Activated CD4-positive, alpha-beta T cell treated with anti-CD3 and anti-CD28 coated beads for 24 hours (primary cell): ENCODE measurements around the gene HSPA4L.

ENCODE experiments used
- DNase-seq, 2 donors: peaks; one replicate each; pipeline ENCODE4 v3.0.0-alpha.2; 2020; ENCODE audit warnings: low read depth in 2 of 2

HSPA4L gene

DNA sequence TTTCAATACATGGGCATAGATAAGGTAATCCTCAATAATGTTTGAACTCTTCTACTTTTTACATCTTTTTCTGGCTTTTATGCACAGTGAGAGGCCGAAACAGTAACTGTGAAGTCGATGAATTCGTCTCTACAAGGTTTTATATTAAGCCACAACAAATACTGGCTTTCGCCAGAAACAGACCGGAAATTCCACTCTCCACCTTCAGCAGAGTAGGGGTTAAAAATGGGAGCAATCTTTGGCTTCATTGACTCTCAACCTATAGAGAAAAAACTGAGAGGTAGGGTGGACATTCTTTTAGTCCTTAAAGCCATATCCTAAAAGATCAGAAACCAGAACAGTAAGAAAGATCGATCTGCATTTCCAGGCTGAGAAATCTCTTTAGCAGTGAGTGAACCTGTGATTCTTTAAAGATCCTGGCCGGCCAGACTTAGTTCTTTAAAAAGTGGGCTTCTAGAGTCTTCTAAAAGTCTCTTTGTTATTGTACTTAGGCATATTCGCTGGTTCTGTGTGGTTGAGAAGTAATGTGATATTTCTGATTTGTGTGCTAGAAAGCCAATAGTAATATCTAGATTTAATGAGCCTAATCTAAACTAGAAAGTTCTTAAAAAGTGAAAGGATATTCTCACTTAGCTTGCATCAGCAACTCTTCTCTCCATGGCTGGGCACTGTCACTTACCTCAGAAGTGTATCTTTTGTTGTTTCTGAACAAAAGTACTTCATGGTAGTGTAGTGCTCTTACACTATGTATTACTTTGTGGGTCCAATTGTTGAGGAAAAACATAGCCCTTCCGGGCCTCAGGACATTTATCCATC lies 2.0 kb downstream of the HSPA4L start:
- no peak for DNase-seq

DNA sequence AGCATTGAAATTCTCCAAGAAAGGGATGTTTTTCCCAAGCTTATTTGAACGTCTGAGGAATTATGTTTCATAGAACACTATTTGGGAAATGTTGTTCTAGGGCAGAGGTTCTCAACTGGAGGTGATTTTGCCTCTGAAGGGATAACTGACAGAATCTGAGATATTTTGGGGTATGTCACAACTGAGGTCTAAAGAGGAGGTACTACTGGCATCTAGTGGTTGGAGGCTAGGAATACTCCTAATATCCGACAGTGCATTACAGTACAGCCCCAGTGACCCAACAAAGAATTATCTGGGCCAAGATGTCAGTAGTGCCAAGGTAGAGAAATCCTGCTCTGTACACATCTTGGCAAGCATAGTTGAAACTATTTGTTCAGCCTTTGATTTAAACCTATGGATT lies 6.4 kb downstream of the HSPA4L start:
- no peak for DNase-seq

DNA sequence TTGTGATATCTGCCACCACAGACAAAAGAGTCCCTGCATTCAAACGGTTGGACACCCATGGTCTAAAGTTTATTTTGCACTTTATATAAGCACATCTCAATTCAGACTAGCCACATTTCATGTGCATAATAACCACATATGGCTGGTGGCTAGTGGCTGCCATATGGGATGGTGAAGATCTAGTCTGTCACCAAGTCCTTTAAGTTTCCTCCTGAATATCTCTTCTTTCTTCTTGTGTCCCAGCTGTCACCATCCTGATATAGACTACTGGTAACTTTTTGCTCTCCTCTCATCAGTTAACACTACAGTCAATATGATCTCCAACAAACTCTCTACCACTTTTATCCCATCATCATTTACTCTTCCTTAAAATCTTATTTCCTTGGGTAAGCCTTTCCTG lies 9.3 kb downstream of the HSPA4L start:
- no peak for DNase-seq

DNA sequence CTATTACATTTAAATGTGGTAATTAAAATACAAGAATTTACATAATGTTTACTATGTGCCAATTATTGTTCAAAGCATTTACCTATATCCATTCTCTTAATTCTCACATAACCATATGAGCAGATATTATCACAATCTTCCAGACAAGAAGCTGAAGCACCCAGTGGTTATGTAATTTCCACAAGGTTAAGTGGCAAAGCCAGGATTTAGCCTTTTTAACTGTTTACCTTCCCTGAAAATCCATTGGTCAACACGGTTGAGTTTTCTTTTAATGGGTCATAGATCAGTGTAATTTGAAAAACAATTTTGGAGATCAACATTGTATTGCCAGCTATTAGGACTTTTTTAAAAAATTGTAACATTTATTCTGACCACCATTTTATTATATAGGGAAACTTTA lies 11.4 kb downstream of the HSPA4L start:
- DNase-seq: no peak

DNA sequence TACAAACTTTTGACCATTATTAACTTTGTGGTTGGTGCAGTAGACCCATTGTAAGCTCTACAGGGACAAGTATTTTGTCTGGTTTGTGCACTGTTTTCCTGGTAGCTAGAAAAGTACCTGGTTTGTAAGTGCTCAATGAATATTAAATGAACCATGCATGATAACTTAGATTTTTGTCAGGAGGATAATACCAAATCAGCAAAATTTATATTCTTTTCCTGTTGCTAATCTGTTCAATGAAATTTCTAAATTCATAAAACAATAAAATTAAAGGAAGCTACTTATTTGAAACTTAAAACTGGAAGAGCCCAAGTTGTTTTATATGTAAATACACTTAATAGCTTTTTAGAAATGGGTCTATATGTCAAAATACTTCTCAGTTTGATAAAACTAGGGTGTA lies 17.6 kb downstream of the HSPA4L start:
- no peak for DNase-seq

DNA sequence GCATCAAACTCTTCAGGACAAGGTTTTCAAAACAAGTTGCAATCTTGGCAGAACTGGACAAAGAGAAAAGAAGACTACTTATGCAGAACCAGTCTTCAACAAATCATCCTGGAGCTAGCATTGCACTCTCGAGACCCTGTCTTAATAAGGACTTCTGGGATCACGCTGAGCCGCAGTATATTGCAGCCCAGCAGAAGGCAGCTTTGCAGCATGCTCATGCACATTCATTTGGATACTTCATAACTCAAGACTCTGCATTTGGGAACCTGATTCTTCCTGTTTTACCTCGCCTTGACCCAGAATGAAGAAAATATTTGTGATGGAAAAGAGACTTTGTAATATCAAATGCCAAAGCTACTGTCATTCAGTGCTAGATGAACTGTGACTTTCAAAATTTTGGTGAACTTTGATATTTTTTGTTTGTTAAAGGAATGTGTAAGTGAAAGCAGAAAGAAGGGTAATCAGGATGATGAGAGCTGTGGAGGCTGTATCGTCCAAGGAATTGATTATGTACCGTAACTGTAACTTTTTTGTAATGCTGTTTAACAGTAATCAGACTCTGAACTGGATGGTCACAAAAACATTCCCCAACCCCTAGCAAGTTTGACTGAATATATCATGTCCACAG lies 27.2 kb downstream of the HSPA4L start:
- DNase-seq: no peak

DNA sequence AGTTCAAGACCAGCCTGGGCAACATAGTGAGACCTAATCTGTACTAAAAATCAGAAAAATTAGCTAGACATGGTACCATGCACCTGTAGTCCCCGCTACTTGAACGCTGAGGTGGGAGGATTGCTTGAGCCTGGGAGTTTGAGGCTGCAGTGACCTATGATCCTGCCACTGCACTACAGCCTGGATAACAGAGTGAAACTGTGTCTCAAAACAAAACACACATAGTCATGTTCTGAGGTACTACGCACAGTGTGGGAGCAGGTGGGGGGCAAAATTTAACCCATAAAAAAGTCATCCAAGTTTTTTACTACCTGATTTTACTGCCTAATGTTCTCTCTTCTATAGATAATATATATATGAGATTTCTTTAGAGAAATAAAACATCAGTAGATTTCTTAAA lies 28.4 kb downstream of the HSPA4L start:
- no peak for DNase-seq

DNA sequence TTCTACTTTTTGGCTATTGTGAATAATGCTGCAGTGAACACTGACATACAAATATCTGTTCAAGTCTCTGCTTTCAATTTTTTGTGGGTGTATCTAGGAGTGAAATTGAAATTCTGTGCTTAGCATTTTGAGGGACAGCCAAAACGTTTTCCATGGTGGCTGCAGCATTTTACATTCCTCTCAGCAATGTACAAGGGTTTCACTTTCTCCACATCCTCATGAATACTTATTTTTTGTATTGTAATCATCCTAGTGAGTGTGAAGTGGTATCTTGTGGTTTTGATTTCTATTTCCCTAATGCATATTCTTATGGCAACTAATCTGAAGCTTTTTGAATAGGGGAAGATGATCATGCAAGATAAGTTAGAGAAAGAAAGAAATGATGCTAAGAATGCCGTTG lies 40.3 kb downstream of the HSPA4L start:
- no peak for DNase-seq

DNA sequence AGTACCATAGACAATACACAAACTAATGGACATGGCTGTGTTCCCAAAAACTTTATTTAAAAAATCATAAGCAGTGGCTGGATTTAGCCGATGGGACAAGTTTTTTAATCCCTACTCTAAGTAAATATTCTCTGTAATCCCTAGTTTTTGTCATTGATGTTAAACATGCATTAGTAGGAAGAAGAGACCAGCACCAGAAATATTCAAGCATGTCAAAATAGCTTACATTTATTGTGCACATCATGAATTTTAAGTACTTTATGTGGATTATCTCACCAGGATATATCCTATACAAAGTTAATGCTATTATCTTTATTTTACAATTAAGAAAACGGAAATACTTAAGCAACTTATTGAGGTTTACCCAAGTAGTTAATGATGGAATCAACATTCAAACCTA lies 46.0 kb downstream of the HSPA4L start:
- no peak for DNase-seq

DNA sequence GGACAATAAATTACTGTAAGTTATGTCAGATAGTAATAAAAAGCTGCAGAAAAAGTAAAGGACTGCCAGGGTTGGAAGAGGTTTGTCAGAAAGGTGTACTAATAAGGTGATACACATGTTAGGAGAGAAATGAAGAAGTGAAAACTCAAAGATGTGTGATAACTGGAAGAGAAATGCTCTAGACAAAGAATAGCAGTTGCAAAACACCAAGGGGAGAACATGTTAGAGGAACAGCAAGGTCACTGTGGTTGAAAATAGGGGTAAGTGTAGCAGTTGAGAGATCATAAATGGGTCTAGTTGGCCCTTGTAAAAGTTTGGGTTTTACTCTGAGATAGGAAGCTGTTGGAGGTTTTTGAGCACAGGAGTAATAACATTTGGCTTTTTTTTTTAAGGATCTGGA lies 46.9 kb downstream of the HSPA4L start:
- no peak for DNase-seq

DNA sequence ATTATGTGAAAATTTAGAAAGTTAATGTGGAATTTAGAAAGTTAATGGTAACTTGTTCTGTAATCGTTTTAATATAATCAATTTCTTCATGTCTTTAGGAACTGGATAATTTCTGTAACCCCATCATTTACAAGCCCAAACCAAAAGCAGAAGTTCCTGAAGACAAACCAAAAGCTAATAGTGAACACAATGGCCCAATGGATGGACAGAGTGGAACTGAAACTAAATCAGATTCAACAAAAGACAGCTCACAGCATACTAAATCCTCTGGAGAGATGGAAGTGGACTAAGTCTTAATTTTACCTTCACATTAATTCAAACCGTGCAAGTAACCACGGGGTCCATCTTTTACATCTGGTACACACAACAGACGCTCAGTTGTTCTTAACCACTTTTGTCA lies 50.5 kb downstream of the HSPA4L start:
- no peak for DNase-seq

DNA sequence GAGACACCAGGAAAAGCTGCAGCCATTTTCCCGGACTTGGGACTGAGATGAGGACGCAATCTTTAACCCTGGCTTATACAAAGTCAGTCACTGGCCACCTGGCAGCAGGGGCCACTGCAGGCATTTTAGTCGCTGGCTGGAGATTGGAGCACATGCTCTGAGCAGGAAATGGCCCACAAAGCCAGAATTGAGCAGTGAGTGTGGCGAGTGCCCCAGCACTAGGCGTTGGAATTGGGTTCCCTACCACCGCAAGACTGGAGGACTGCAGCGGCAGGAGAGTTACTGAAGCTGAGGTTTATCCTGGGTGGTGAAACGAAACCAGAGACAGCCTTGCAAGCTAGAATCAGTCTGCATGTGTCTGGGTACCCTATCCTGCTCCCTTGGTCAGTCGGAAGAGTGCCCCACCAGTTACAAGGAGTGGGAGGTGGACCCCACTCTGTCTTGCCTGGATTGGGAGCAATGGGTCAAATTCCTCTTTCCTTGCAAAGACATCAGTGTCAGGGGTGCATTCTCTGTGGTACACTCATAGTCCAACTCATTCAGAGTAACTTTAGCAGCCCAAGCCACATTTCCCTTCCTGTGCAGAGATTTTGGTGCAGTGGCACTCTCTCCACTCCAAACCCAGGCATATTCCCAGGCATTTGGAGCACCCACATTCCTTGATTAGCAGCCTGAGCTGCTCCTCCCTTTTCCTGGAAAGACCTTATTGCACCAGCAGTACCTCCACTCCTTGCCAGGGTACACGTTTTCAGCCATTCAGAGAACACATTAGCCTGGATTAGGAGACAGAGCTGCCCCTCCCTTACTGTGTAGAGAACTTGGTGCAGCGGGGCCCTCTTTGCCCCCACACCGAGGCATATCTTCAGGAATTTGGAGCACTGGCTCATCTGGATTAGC lies 61.8 kb downstream of the HSPA4L start:
- no peak for DNase-seq

DNA sequence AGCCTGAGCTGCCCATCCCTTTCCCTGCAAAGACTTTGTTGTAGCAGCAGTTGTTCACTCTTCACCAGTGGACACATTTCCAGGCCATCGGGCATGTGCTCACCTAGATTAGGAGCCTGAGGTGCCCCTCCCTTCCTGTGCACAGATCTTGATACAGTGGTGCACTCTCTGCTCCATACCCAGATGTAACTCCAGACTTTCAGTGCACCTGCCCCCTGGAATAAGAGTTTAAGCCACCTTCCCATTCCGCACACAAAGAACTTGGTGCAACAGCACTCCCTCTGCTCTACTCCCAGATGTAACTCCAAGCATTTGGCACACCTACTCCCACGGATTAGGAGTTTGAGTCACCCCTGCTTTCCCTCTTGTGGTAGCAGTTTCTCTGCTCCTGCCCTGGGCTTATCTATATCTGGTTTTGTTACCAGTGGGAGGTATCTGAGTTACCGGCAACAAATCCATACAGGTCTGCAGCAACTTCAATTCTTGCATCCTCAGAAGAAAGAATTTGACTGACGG lies 62.5 kb downstream of the HSPA4L start:
- no peak for DNase-seq

DNA sequence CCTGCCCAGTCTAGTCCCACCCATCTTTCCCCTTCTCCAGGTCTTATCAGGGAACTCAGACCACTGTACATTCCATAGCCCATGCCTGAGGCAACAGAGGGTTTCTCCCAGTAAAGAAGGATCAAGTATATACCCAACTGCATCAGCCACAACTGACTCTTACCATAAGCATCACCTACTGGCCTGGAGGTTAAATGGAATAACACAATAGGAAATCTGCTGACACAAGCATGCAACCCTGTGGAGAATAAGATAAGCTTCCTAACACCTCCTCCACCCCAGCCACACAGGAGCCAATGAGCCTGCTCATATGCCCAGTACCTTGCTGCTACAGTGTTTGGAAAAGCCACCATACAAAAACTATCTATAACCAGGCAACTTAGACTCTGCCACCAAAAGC lies 63.9 kb downstream of the HSPA4L start:
- DNase-seq: no peak

DNA sequence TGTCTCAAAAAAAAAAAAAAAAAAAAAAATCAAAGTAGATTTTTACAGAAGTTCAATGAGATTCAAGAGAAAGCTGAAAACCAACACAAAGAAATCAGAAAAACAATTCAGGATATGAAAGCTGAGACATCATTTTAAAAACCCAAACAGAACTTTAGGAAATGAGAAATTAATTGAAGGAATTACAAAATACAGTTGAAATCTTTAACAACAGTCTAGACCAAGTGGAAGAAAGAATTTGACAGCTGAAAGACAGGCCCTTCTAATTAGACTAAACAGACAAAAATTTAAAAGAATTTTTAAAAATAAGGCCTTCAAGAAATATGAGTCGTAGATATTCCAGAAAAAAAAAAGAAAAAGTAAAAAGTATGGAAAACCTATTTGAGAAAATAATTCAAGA lies 64.6 kb downstream of the HSPA4L start:
- DNase-seq: no peak

DNA sequence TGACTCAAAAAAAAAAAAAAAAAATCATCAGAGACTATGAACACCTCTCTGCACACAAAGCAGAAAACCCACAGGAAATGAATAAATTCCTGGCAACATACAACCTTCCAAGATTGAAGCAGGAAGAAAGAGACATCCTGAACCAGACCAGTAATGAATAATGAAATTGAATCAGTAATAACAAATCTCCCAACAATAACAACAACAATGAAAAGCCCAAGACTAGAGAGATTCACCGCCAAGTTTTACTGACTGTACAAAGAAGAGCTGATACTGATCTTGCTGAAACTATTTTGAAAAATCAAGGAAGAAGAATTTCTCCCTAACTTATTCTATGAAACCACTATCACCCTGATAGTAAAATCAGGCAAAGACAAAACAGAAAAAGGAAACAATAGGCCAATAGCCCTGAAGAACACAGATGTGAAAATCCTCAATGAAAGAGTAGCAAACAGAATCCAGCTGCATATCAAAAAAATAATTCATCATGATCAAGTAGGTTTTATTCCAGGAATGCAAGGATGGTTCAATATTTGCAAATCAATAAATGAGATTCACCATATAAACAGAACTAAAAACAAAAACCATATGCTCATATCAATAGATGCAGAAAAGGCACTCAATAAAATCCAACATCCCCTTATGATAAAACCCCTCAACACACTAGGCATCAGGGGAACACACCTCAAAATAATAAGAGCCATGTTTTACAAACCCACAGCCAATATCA lies 67.5 kb downstream of the HSPA4L start:
- no peak for DNase-seq

DNA sequence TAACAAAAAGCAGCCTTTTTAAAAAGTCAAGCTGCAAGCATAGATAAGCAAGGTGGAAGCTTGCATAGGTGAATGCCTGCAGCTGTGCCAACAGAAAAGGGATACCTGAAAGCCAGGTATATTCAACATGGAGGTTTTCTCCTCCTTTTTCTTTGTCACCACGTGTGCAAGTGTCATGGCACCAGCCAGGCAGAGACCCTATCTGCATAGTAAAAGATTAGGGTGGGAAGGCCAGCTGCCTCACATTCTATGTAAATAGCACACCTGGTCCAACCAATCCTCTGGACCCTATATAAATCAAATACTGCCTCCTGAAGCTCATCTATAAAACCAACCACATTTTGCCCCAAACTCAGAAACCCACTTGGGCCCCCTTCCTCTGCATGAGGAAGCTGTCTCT lies 70.5 kb downstream of the HSPA4L start:
- DNase-seq: no peak

DNA sequence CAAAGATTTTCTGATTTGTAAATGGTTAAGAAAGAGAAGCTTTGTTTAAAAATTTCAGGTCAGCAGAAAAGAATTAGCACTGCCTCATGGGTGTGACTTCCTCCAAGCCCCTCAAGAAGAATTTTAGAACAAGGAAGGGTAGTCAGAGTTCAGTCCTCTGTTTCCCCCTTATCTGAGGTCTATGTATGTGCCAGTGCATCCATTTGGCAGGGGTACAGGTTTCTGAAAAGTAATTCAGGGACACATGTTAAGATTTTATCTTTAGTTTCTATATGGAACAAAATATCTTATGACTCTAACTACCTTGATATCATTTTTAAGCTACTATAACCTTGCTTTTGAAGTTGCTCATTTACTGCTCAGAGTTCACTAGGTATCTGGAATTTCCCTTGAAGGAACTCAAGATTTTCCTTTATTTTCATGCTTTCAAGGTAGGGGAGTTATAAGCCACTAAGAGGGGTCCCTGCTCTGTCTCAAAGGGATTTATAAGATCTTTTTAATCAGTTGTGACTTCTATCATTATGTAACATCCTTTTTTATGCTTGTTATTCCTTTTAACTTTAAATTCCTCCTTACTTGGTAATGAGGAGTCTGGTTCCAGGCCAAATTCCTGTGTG lies 74.2 kb downstream of the HSPA4L start:
- DNase-seq: no peak

DNA sequence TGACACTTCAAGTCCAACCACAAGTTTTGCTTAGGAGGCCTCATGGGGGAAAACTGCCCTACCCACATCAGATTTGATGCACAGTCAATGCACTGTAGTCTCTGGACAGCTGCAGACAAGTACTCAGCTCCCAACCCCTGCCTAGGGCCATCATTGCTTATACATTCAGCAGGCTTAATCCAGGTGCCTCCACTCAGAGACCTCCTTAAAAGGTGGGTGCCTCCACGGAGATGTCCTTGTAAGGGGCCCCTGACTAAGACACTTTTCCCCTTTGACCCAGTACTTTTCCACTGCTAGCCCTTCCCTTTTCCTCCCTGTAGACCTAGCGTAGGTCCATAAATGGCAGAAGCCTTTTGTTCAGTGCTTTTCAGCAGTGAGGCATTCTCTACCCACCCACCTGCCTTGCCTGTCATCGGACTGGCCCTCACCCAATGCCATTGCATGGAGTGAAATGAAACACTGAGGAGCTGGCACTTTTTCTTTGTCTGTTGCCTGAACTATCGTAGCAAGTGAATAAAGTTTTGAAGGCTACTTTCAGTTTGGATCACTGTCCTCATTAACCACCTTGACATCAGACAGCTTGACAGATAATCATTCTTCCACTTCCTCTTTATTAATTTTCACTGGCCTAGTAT lies 74.8 kb downstream of the HSPA4L start:
- DNase-seq: no peak

DNA sequence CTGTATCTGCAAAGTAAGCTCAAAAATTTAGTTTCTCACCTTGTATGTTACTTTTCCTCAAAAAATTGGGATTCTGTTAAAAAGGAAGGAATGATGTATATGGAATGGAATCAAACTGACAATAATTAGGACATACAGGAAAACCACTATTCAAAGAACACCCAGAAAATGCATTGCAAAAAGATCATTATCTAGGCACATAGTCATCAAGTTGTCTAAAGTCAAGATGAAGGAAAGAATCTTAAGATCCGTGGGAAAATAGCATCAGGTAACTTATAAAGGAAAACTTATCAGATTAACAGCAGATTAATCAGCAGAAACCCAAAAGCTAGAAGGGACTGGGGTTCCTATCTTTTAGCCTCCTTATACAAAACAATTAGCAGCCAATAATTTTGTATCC lies 75.5 kb downstream of the HSPA4L start:
- DNase-seq: no peak

DNA sequence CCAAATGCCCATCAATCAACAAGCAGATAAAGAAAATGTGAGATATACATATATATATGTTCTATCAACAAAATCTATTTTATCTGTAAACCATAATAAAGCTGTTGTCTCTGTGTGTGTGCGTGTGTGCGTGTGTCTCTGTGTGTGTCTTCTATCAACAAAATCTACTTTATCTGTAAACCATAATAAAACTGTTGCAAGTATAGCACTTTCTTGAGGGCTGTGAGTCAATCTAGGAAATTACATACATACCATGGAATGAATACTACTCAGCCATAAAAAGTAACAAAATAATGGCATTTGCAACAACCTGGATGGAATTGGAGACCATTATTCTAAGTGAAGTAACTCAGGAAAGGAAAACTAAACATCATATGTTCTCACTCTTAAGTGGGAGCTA lies 86.1 kb downstream of the HSPA4L start:
- no peak for DNase-seq
